Endothelial cell of umbilical vein (primary cell): ENCODE measurements around the gene RIMBP2. TPM values are rescaled to one million over a fixed set of nuclear protein-coding genes. Genes with fewer than 3 reads are reported as not detected.

Experiments
- BruUV-seq: library from RNA; stranded (reverse); fragments of 400-500 nt; replicated peaks from 2 replicates; lab custom pipeline; 2021; lab: Mats Ljungman, UMichigan
- CTCF ChIA-PET: fragments of 300-600, 350-600 bp; sonication (Branson Sonifier 250); formaldehyde crosslinking; loops from one replicate; lab custom pipeline; 2021; ENCODE audit warnings: antibody characterized with exemption, inconsistent platforms; lab: Charles Lee
- POLR2A ChIA-PET: fragments of 300-600, 350-600 bp; sonication (Branson Sonifier 250); formaldehyde crosslinking; loops from one replicate; lab custom pipeline; 2021; ENCODE audit warnings: antibody characterized with exemption, inconsistent platforms; lab: Charles Lee
- DNase-seq: peaks from one replicate; pipeline ENCODE4 v3.0.0-alpha.2; 2011; ENCODE audit warnings: low read depth, low spot score
- FAIRE-seq: peaks from 2 replicates; lab custom pipeline; 2011; peaks lifted over from hg19 to GRCh38; lab: Jason Lieb, UNC
- H2AFZ ChIP-seq: 2 replicates; pipeline ENCODE4 v1.6.0; 2012; ENCODE audit warnings: low read depth, low read length, control low read depth, inconsistent platforms
- H3K27ac ChIP-seq: 2 replicates; pipeline ENCODE4 v1.5.1; 2011; ENCODE audit warnings: low read depth, mild to moderate bottlenecking, control low read depth, low read length, moderate library complexity; ENCODE audit not compliant: insufficient read depth
- H3K27me3 ChIP-seq, 2 experiments: 2 replicates each; pipeline versions ENCODE4 v1.6.0 to v1.6.1; 2011; ENCODE audit warnings: low read length in 2 of 2, mixed read lengths in 1 of 2; ENCODE audit not compliant: control insufficient read depth in 2 of 2, insufficient read depth in 2 of 2
- H3K36me3 ChIP-seq, 2 experiments: 2 replicates in 1 of 2; 3 replicates in 1 of 2; pipeline ENCODE4 v1.5.1; 2011; ENCODE audit warnings: low read length in 2 of 2, mild to moderate bottlenecking in 1 of 2, moderate library complexity in 1 of 2; ENCODE audit not compliant: control insufficient read depth in 2 of 2, insufficient read depth in 2 of 2; ENCODE audit errors: extremely low read depth in 1 of 2
- H3K4me1 ChIP-seq: 3 replicates; pipeline ENCODE4 v1.5.1; 2011; ENCODE audit warnings: mild to moderate bottlenecking, low read length; ENCODE audit not compliant: control insufficient read depth, insufficient read depth; ENCODE audit errors: extremely low read depth
- H3K4me2 ChIP-seq: 2 replicates; pipeline ENCODE4 v1.6.1; 2011; ENCODE audit warnings: low read length, control low read depth, mixed read lengths; ENCODE audit not compliant: insufficient read depth
- H3K4me3 ChIP-seq, 3 experiments: fragments of 200-600 bp in 1 of 3; sonication (generic), shearing (Covaris generic) in 1 of 3; replicated peaks in 1 of 3; 2 replicates each; pipeline ENCODE4 v1.5.1; 2011 to 2016; ENCODE audit warnings: control low read depth in 3 of 3, low read length in 3 of 3, mild to moderate bottlenecking in 2 of 3, inconsistent platforms in 1 of 3, low read depth in 1 of 3, moderate library complexity in 1 of 3; ENCODE audit not compliant: insufficient read depth in 1 of 3
- H3K79me2 ChIP-seq: 2 replicates; pipeline ENCODE4 v1.6.0; 2012; ENCODE audit warnings: low read length, inconsistent platforms; ENCODE audit not compliant: control insufficient read depth, insufficient read depth
- H3K9ac ChIP-seq: replicated peaks from 2 replicates; pipeline ENCODE3; 2011; ENCODE audit warnings: low read length, control low read depth; ENCODE audit not compliant: insufficient read depth; ENCODE audit errors: extremely low read depth
- H3K9me1 ChIP-seq: replicated peaks from 3 replicates; pipeline ENCODE4 v1.6.0; 2011; ENCODE audit warnings: mild to moderate bottlenecking, low read length; ENCODE audit not compliant: control insufficient read depth, insufficient read depth; ENCODE audit errors: extremely low read depth
- H3K9me3 ChIP-seq: replicated peaks from 2 replicates; pipeline ENCODE4 v1.5.1; 2012; ENCODE audit warnings: low read length, inconsistent platforms; ENCODE audit not compliant: control insufficient read depth, insufficient read depth
- H4K20me1 ChIP-seq: replicated peaks from 2 replicates; pipeline ENCODE3; 2011; ENCODE audit warnings: mild to moderate bottlenecking, low read length; ENCODE audit not compliant: control insufficient read depth, insufficient read depth; ENCODE audit errors: extremely low read depth
- CTCF ChIP-seq, 2 donors: IDR thresholded peaks; 1 replicate in 1 of 2; 2 replicates in 1 of 2; pipeline ENCODE4 v1.5.1; 2011; ENCODE audit warnings: low read length in 2 of 2, mild to moderate bottlenecking in 2 of 2, moderate library complexity in 2 of 2, control low read depth in 1 of 2, inconsistent platforms in 1 of 2, low read depth in 1 of 2; ENCODE audit not compliant: insufficient read depth in 1 of 2; ENCODE audit errors: extremely low read depth in 1 of 2
- EZH2 ChIP-seq: IDR thresholded peaks from 2 replicates; pipeline ENCODE4 v1.6.1; 2012; ENCODE audit warnings: borderline replicate concordance, low read depth, mild to moderate bottlenecking, moderate library complexity, low read length, inconsistent platforms; ENCODE audit not compliant: severe bottlenecking
- FOS ChIP-seq: IDR thresholded peaks from 2 replicates; pipeline ENCODE4 v1.6.1; 2011; ENCODE audit warnings: mild to moderate bottlenecking, low read length, moderate library complexity, borderline replicate concordance; ENCODE audit not compliant: insufficient read depth
- GATA2 ChIP-seq: IDR thresholded peaks from 2 replicates; pipeline ENCODE4 v1.7.0; 2011; ENCODE audit warnings: low read depth, mild to moderate bottlenecking, moderate library complexity, mixed read lengths, low read length; ENCODE audit not compliant: insufficient read length, insufficient read depth
- JUN ChIP-seq: IDR thresholded peaks from 2 replicates; pipeline ENCODE4 v1.6.1; 2011; ENCODE audit warnings: borderline replicate concordance, low read depth; ENCODE audit not compliant: insufficient read length, insufficient read depth
- MYC ChIP-seq: IDR thresholded peaks from one replicate; pipeline ENCODE4 v1.6.1; 2011; ENCODE audit warnings: mild to moderate bottlenecking, low read depth, low read length
- POLR2A ChIP-seq: IDR thresholded peaks from 2 replicates; pipeline ENCODE4 v1.6.1; 2012; ENCODE audit warnings: low read depth, mild to moderate bottlenecking, control low read depth, low read length
- POLR2AphosphoS5 ChIP-seq: IDR thresholded peaks from 2 replicates; pipeline ENCODE4 v1.6.1; 2012; ENCODE audit warnings: low read depth, mild to moderate bottlenecking, control low read depth, low read length, moderate library complexity; ENCODE audit not compliant: insufficient read depth
- dilution Hi-C: fragments of 300-500 bp; cut with MboI; formaldehyde crosslinking; loops from one replicate; pipeline ENCODE4 v1.15.0; 2019; ENCODE audit warnings: low sequenced_read_pairs; ENCODE audit not compliant: extremely low pct_ligation_motif_present
- intact Hi-C: fragments of 100-400 bp; cut with micrococcal nuclease; formaldehyde crosslinking; loops from one replicate; pipeline ENCODE4 v1.10.0; 2022
- polyA plus RNA-seq, 4 experiments: library from polyadenylated mRNA; depleted of rRNA in 3 of 4; stranded (reverse) in 3 of 4; unstranded in 1 of 4; fragments of >200 nt; gene quantifications; 2 replicates each; pipeline versions ENCODE4 v1.2.1 to v1.2.3, GENCODE V29; 2011 to 2012; ENCODE audit warnings: missing spikeins in 1 of 4
- total RNA-seq: library from RNA; stranded (reverse); gene quantifications from 2 replicates; pipeline ENCODE4 v1.2.3, GENCODE V29; 2021
- TF ChIP-seq, protein P1 (sequence below): IDR thresholded peaks from 2 replicates; pipeline ENCODE4 v1.6.1; 2011; ENCODE audit not compliant: insufficient read depth, insufficient read length

RIMBP2 gene
- total and polyA plus RNA-seq, 2 donors (not counting 3 experiments of a cell fraction or from before 2014, with no cell fraction given): 0.04 TPM; not detected in 1

DNA sequence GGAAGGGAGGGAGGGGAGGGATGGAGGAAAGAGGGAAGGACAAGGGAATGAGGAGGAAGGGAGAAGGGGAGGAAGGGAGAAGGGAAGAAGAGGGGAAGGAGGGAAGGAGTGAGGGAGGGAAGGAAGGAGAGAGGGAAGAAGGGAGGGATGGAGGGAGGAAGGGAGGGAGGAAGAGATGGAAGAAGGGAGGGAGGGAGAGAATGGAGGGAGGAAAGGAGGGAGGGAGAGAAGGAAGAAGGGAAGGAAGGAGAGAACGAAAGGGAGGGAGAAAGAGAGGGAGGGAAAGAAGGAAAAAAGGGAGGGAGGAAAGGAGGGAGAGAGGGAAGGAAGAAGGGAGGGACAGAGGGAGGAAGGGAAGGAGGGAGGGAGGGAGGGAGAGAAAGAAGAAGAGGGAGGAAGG, 49.5 kb downstream of the RIMBP2 start:
- DNase-seq (no peak), FAIRE-seq (no peak)
- intact Hi-C loops (no loop called here), dilution Hi-C loops (no loop called here)
- Histone ChIP-seq H2AFZ (no peak overlapping the region), H3K27ac (no peak overlapping the region), H3K4me2 (no peak overlapping the region), H3K79me2 (no peaks in the 10 kb centered on the region), H3K4me3 (no peak overlapping the region), H3K4me1 (no peaks in the 10 kb centered on the region), H4K20me1 (no peaks in the 10 kb centered on the region), H3K9me1 (no peaks in the 10 kb centered on the region), H3K9me3 (no peaks in the 10 kb centered on the region), H3K9ac (no peak overlapping the region), H3K36me3 (no peaks in the 10 kb centered on the region), H3K27me3 (no peaks in the 10 kb centered on the region)
- ChIA-PET CTCF (no interaction called here), POLR2A (no interaction called here)
- no TSS peak for BruUV-seq
- TF ChIP-seq CTCF (IDR thresholded peaks at IDR 0.05; ENCODE audit: extremely low read depth in 1 of 2, insufficient read depth in 1 of 2, low read depth in 1 of 2, low read length in 2 of 2): no peak
- TF ChIP-seq GATA2: no peak
- no peak for TF ChIP-seq JUN
- TF ChIP-seq EZH2: no peak
- no peak for TF ChIP-seq POLR2A
- TF ChIP-seq FOS: no peak
- TF ChIP-seq POLR2AphosphoS5: no peak
- TF ChIP-seq, protein P1, sequence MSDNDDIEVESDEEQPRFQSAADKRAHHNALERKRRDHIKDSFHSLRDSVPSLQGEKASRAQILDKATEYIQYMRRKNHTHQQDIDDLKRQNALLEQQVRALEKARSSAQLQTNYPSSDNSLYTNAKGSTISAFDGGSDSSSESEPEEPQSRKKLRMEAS: no peak
- TF ChIP-seq MYC: no peak
